ENCODE data around the gene SRGAP2C.
A peak's percentile ranks its signal among the peaks of the same experiment; 100 is the strongest.
"Not testable (repeated sequence)": the region's sequence is repeated elsewhere in the genome, so short reads cannot be mapped to it uniquely, and the experiment has no call there.

The SRGAP2C gene

GRCh38 chr1:121324726-121325125 lies 140.0 kb downstream of the SRGAP2C start:
- not testable (repeated sequence) for DNase-seq (ENCODE audit: extremely low read depth in 1 of 2, low read depth in 1 of 2)

- DNase-seq (ENCODE audit: extremely low read depth in 1 of 2, low read depth in 1 of 2) = not testable (repeated sequence)
Measured at GRCh38 chr1:121332141-121332540, 147.4 kb downstream of the SRGAP2C start.

DNA sequence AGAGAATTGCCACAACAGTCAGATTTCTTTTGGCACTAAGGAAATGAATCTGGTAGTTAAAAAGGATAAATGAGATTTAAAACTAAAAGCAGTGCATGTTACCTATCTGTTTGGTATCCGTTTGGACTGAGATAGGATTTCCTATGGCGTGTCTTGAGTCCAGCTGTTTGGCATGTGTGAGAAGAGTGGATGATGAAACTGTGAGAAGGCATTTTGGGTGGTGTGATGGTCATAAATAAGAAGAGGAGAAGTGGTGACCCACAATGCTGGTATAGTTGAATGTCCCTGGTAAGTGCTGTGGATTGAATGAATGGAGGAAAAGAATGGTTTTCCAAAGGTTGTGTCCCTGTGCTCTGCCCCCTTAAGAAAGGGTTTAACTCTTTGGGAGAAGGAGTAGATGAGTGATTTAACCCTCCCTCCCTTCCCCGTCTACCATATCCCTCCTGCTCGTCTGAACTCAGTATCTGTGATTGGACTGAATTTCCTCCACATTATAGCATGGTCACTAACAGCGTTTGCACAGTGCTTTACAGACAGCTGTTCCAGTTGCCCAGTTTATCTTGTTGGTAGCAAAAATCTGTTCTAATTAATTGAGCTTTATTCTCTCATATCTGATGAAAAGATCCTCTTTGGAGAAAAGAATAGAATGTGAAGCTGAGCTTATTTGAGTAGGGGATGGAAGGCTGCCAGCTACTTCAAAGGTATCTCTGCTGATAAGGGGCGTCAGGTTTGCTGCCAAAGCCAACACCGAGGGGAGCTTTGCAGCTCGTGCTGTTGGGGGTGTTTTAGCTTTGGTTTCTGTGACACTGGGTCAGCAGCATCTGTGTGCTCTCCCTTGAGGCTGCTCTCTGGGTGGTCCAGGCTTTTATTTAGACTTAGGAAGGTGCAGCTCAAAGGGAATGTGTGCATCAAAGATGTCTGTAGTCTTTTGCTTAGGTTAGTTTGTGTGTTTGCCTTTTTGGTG lies 148.1 kb downstream of the SRGAP2C start:
- not testable (repeated sequence) for DNase-seq (ENCODE audit: extremely low read depth in 1 of 2, low read depth in 1 of 2)

- DNase-seq (ENCODE audit: extremely low read depth in 1 of 2, low read depth in 1 of 2) = not testable (repeated sequence)
Measured at GRCh38 chr1:121337958-121338357, 153.2 kb downstream of the SRGAP2C start.

GRCh38 chr1:121339611-121340010 lies 154.8 kb downstream of the SRGAP2C start:
- DNase-seq (ENCODE audit: extremely low read depth in 1 of 2, low read depth in 1 of 2) = not testable (repeated sequence)

GRCh38 chr1:121343311-121343906 lies 158.6 kb downstream of the SRGAP2C start:
- not testable (repeated sequence) for DNase-seq (ENCODE audit: extremely low read depth in 1 of 2, low read depth in 1 of 2)

DNA sequence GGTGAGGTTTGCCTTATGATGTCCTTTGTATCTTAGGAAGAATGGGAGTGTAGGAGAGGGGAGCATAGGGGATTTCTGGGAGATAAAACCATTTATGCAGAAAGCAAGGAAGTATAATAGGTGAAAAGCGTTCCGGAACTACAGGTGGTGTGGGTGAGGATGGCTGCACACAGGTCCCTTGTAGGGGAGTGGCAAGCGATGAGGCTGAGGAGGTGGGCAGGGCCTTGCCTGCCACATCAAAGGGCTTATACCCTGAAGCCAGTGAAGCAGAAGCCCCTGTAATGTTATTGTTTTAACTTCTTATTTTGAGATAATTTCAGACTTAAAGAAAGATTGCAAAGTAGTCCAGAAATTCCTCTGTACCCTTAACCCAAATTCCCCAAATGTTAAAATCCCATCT lies 159.6 kb downstream of the SRGAP2C start:
- DNase-seq (ENCODE audit: extremely low read depth in 1 of 2, low read depth in 1 of 2) = not testable (repeated sequence)

DNA sequence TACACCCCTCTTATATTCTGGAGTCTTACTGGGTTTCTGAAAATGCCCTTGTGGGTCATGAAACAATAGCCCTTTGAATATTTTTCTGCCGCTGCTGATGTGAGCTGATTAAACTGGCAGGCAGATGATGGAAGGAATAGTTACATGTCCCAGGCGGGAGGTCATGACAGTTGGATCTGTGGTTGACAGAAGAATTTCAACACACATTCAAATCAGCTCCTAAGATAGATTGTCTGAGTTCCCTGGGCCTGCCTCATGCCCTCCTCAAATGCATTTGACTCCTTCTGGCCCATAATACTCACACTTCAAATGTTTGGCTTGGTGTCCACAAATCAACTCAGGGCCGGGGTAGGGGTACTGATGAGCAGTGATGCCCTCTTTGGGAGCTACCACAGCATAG lies 161.9 kb downstream of the SRGAP2C start:
- not testable (repeated sequence) for DNase-seq (ENCODE audit: extremely low read depth in 1 of 2, low read depth in 1 of 2)

GRCh38 chr1:121347476-121347875 lies 162.7 kb downstream of the SRGAP2C start:
- DNase-seq (ENCODE audit: extremely low read depth in 1 of 2, low read depth in 1 of 2) = not testable (repeated sequence)

DNA sequence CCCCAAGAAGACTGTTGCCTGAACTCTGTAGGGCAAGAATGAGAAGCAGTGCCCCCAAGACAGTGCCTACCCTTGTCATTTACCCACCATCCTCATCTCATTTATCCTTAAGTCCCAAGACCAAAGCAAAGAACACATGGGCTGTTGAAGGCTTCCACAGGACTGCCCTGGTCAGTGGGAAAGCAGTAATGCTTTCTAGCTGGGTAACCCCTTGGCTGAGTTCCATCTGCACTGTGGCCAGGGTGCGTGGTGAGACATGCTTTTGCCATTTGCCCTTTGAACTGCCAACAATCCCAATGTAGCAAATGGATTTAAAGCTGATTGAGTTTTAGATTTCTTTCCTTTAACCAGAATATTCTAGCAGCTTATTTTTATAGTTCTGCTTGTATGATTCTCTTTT lies 163.3 kb downstream of the SRGAP2C start:
- DNase-seq (ENCODE audit: extremely low read depth in 1 of 2, low read depth in 1 of 2) = not testable (repeated sequence)

- DNase-seq (ENCODE audit: extremely low read depth in 1 of 2, low read depth in 1 of 2) = not testable (repeated sequence)
Measured at GRCh38 chr1:121349332-121349967, 164.7 kb downstream of the SRGAP2C start.

- not testable (repeated sequence) for DNase-seq (ENCODE audit: extremely low read depth in 1 of 2, low read depth in 1 of 2)
Measured at GRCh38 chr1:121355711-121356420, 171.1 kb downstream of the SRGAP2C start.

DNA sequence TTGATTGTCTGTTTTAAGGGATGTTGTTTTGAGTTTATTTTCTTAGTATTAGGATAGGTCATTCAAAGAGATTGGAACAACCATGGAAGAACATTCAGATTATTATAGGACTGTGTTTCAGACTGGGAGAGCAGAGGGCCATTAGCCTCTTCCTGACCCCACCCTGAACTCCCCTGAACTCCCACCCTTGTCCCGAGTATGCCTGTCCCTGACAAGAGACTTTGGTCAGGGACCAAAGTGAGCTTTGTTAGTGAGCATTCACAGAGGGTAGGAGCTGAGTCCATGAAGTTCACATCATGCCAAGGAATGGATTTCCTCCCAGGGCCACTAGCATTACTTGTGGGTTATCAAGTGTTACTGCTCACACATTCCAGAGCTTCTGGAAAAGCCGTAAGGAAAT lies 172.0 kb downstream of the SRGAP2C start:
- not testable (repeated sequence) for DNase-seq (ENCODE audit: extremely low read depth in 1 of 2, low read depth in 1 of 2)

GRCh38 chr1:121360531-121360930 lies 175.8 kb downstream of the SRGAP2C start:
- not testable (repeated sequence) for DNase-seq (ENCODE audit: extremely low read depth in 1 of 2, low read depth in 1 of 2)

- not testable (repeated sequence) for DNase-seq (ENCODE audit: extremely low read depth in 1 of 2, low read depth in 1 of 2)
Measured at GRCh38 chr1:121361451-121362233, 176.9 kb downstream of the SRGAP2C start.

- DNase-seq (ENCODE audit: extremely low read depth in 1 of 2, low read depth in 1 of 2) = peak in 1 of 2 donors; percentile 12
Measured at GRCh38 chr1:121362234-121362883, 177.6 kb downstream of the SRGAP2C start.

DNA sequence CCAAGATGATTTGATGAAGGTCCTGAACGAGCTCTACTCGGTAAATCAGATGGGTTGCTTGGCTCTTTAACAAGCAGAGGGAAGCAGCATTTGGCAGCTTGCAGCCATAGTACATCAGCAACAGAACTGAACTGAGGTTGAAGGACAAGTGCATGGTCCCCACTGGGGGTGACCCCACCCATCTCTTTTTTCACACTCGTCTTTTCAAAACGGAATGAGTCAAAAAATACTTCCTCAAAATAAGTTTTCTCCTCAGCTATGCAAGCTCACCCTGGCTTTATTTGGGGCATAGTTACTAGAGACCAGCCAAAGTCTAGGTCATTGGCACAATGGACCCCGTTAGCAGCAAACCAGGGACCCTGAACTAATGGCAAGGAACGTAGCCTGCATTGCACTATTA lies 180.5 kb downstream of the SRGAP2C start:
- DNase-seq (ENCODE audit: extremely low read depth in 1 of 2, low read depth in 1 of 2) = not testable (repeated sequence)

- DNase-seq (ENCODE audit: extremely low read depth in 1 of 2, low read depth in 1 of 2) = peak; percentile 39 to 45
Measured at GRCh38 chr1:121365723-121366122, 180.9 kb downstream of the SRGAP2C start.

GRCh38 chr1:121366171-121366570 lies 181.4 kb downstream of the SRGAP2C start:
- DNase-seq (ENCODE audit: extremely low read depth in 1 of 2, low read depth in 1 of 2) = not testable (repeated sequence)
